Lung (tissue), 12 donors: ENCODE data around the gene AHCTF1. TPM values are rescaled to one million over a fixed set of nuclear protein-coding genes. Genes with fewer than 3 reads are reported as not detected.

Source experiments
- ATAC-seq: fragments of 200-7000 bp; cut with Tn5 transposase; one replicate; pipeline ENCODE4 v1.9.1; 2020; ENCODE audit warnings: moderate number of reproducible peaks; ENCODE audit not compliant: insufficient read depth, low FRiP score
- DNase-seq, 3 donors: peaks; one replicate each; pipeline ENCODE4 v3.0.0-alpha.2; 2013 to 2017
- H3K27ac ChIP-seq, 2 donors: one replicate each; pipeline ENCODE4 v1.5.1; 2013; ENCODE audit warnings: mild to moderate bottlenecking in 2 of 2, moderate library complexity in 2 of 2, control low read depth in 1 of 2, inconsistent platforms in 1 of 2, low read depth in 1 of 2, low read length in 1 of 2
- H3K27me3 ChIP-seq, 3 donors: one replicate each; pipeline ENCODE4 v1.5.1; 2013; ENCODE audit warnings: low read length in 2 of 3; ENCODE audit not compliant: control insufficient read depth in 3 of 3, insufficient read depth in 3 of 3
- H3K36me3 ChIP-seq, 4 donors: one replicate each; pipeline ENCODE4 v1.5.1; 2013; ENCODE audit warnings: low read length in 4 of 4, mild to moderate bottlenecking in 1 of 4, moderate library complexity in 1 of 4; ENCODE audit not compliant: control insufficient read depth in 4 of 4, insufficient read depth in 4 of 4
- H3K4me1 ChIP-seq, 5 donors: one replicate each; pipeline ENCODE4 v1.5.1; 2013; ENCODE audit warnings: low read length in 5 of 5, mild to moderate bottlenecking in 2 of 5, moderate library complexity in 1 of 5; ENCODE audit not compliant: control insufficient read depth in 5 of 5, insufficient read depth in 5 of 5
- H3K4me3 ChIP-seq: one replicate; pipeline ENCODE4 v1.5.1; 2013; ENCODE audit warnings: mild to moderate bottlenecking, control low read depth, moderate library complexity
- H3K9ac ChIP-seq, 2 donors: one replicate each; pipeline ENCODE4 v1.5.1; 2013; ENCODE audit warnings: low read length in 2 of 2, control low read depth in 1 of 2; ENCODE audit not compliant: insufficient read depth in 1 of 2
- H3K9me3 ChIP-seq, 4 donors: one replicate each; pipeline ENCODE4 v1.5.1; 2013; ENCODE audit warnings: low read length in 3 of 4, mild to moderate bottlenecking in 1 of 4, moderate library complexity in 1 of 4; ENCODE audit not compliant: control insufficient read depth in 4 of 4, insufficient read depth in 3 of 4
- CTCF ChIP-seq: IDR thresholded peaks from 2 replicates; pipeline ENCODE4 v1.5.1; 2012; ENCODE audit warnings: mild to moderate bottlenecking; ENCODE audit errors: control extremely low read depth, extremely low read depth
- WGBS, 2 donors: extraction: QIAGEN DNeasy Blood & Tissue Kit; methylation state at CpG; one replicate each; pipeline ENCODE4 v1.1.7; 2013; 5-methylcytosine and 5-hydroxymethylcytosine counted together
- polyA plus RNA-seq, 2 donors: library from polyadenylated mRNA; stranded (reverse); fragments of 200-250 nt; gene quantifications; one replicate each; pipeline ENCODE4 v1.2.1, GENCODE V29; 2013
- total RNA-seq, 2 donors: library from RNA; depleted of rRNA in 1 of 2; stranded (reverse); fragments of >200 nt in 1 of 2; gene quantifications; one replicate each; pipeline ENCODE4 v1.2.1, GENCODE V29; 2014 to 2021
- donor health status: control.
- donor health status: control.
- donor health status: Bipolar disorder and iron deficiency.
- donor health status: healthy.
- donor health status: DM: yes; HTN: yes; CAD: no.

The AHCTF1 gene
- total and polyA plus RNA-seq, 4 donors = 7.9 to 44.3 (median 22.2) TPM

- TF ChIP-seq CTCF = no peak
- Histone ChIP-seq H3K9me3 (peaks cover 0 to 4% (median 0%) of the 10 kb centered on the region in 4 donors), H3K27ac (no peak overlapping the region), H3K36me3 (no peaks in the 10 kb centered on the region), H3K4me3 (no peak overlapping the region), H3K27me3 (no peaks in the 10 kb centered on the region), H3K4me1 (peaks cover 0 to 20% (median 4%) of the 10 kb centered on the region in 5 donors), H3K9ac (no peak overlapping the region)
- peak; percentile 68 to 76 (median 72) for DNase-seq
- ATAC-seq = no peak
- WGBS, 2 donors = 42 to 56% methylated on average over 17 to 18 of the region's 18 CpGs
Observed at GRCh38 chr1:246794048-246794827, 137.5 kb downstream of the AHCTF1 start.

- Histone ChIP-seq H3K4me3 (no peak overlapping the region), H3K27me3 (no peaks in the 10 kb centered on the region), H3K9ac (no peak overlapping the region), H3K36me3 (no peaks in the 10 kb centered on the region), H3K9me3 (peaks cover 0 to 4% (median 0%) of the 10 kb centered on the region in 4 donors), H3K27ac (no peak overlapping the region), H3K4me1 (peaks cover 0 to 24% (median 4%) of the 10 kb centered on the region in 5 donors)
- ATAC-seq = no peak
- 31 to 75% methylated on average over 6 of the region's 6 CpGs for WGBS, 2 donors
- no peak for TF ChIP-seq CTCF
- DNase-seq = no peak
Observed at GRCh38 chr1:246793356-246793896, 138.3 kb downstream of the AHCTF1 start.

DNA sequence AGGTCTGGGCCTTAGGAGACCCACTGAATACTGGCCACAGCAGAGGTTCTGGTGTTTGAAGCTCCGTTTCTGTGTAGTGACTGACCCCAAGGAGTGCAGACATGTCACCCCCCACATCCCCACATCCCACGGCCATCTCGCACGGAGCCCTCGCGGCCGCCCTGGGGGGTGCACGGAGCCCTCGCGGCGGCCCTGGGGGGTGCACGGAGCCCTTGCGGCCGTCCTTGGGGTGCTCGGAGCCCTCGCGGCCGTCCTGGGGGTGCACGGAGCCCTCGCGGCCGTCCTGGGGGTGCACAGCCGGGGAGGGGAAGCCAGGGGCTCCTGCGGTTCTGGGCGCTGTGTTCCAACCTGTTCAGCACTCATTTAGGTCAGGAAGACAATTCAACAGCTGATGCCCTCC lies 139.1 kb downstream of the AHCTF1 start:
- Histone ChIP-seq H3K9ac (no peak overlapping the region), H3K36me3 (no peaks in the 10 kb centered on the region), H3K27ac (no peak overlapping the region), H3K4me1 (peaks cover 0 to 24% (median 4%) of the 10 kb centered on the region in 5 donors), H3K9me3 (peaks cover 0 to 4% (median 0%) of the 10 kb centered on the region in 4 donors), H3K27me3 (no peaks in the 10 kb centered on the region), H3K4me3 (no peak overlapping the region)
- no peak for ATAC-seq
- WGBS, 2 donors = 87 to 91% methylated on average over 25 of the region's 25 CpGs
- TF ChIP-seq CTCF = no peak
- DNase-seq = no peak
